A673 (cell line): ENCODE data around the gene HNF4A. TPM values are rescaled to one million over a fixed set of nuclear protein-coding genes. Genes with fewer than 3 reads are reported as not detected.

Experiments used
- BruUV-seq: library from RNA; stranded (reverse); fragments of 400-500 nt; replicated peaks from 2 replicates; lab custom pipeline; 2021; lab: Mats Ljungman, UMichigan
- CTCF ChIA-PET: fragments of 300-600 bp; sonication (Branson Sonifier 250); formaldehyde crosslinking; loops from one replicate; lab custom pipeline; 2022; ENCODE audit warnings: antibody characterized with exemption; lab: Charles Lee
- POLR2A ChIA-PET: fragments of 300-600 bp; sonication (Branson Sonifier 250); formaldehyde crosslinking; loops from one replicate; lab custom pipeline; 2022; ENCODE audit warnings: antibody characterized with exemption; ENCODE audit not compliant: low non-redundant PET; lab: Charles Lee
- DNase-seq: peaks from one replicate; pipeline ENCODE4 v3.0.0-alpha.2; 2015; ENCODE audit warnings: low spot score
- H3K27ac ChIP-seq: fragments of 200-600 bp; sonication (generic); 2 replicates; pipeline ENCODE4 v1.5.1; 2016; ENCODE audit warnings: mixed run types, low read depth, mild to moderate bottlenecking, mixed read lengths, antibody characterized with exemption, low read length; ENCODE audit not compliant: poor library complexity, severe bottlenecking
- H3K27me3 ChIP-seq: fragments of 200-600 bp; sonication (generic); replicated peaks from 2 replicates; pipeline ENCODE4 v1.6.1; 2017; ENCODE audit warnings: mixed run types, low read depth, mild to moderate bottlenecking, mixed read lengths, antibody characterized with exemption, low read length; ENCODE audit not compliant: insufficient read depth, poor library complexity
- H3K36me3 ChIP-seq: fragments of 200-600 bp; sonication (generic); 2 replicates; pipeline ENCODE4 v1.6.1; 2016; ENCODE audit warnings: mixed run types, mild to moderate bottlenecking, mixed read lengths, antibody characterized with exemption, low read length; ENCODE audit not compliant: insufficient read depth, poor library complexity, severe bottlenecking
- H3K4me1 ChIP-seq: fragments of 200-600 bp; sonication (generic); 2 replicates; pipeline ENCODE4 v1.6.1; 2017; ENCODE audit warnings: mixed run types, mild to moderate bottlenecking, mixed read lengths, antibody characterized with exemption, low read length; ENCODE audit not compliant: insufficient read depth, poor library complexity, severe bottlenecking
- H3K4me3 ChIP-seq: fragments of 200-600 bp; sonication (generic); 2 replicates; pipeline ENCODE4 v1.5.1; 2016; ENCODE audit warnings: low read depth, mixed run types, mild to moderate bottlenecking, mixed read lengths, low read length; ENCODE audit not compliant: poor library complexity, severe bottlenecking
- H3K9me3 ChIP-seq: fragments of 200-600 bp; sonication (generic); 2 replicates; pipeline ENCODE4 v1.6.1; 2016; ENCODE audit warnings: mixed run types, low read depth, mild to moderate bottlenecking, mixed read lengths, antibody characterized with exemption, low read length; ENCODE audit not compliant: poor library complexity, severe bottlenecking
- EZH2 ChIP-seq: fragments of 200-600 bp; sonication (generic); IDR thresholded peaks from 2 replicates; pipeline ENCODE4 v1.6.1; 2017; ENCODE audit warnings: borderline replicate concordance, low read depth, mild to moderate bottlenecking, mixed read lengths, antibody characterized with exemption, low read length; ENCODE audit not compliant: poor library complexity, severe bottlenecking
- intact Hi-C: fragments of 100-400 bp; cut with micrococcal nuclease; formaldehyde crosslinking; loops from one replicate; pipeline ENCODE4 v1.10.0; 2022; ENCODE audit not compliant: unreplicated experiment
- total RNA-seq: library from RNA; stranded (reverse); gene quantifications from 2 replicates; pipeline ENCODE4 v1.2.3, GENCODE V29; 2021
- TF ChIP-seq, protein P1 (sequence below): fragments of 300-800, 200-600 bp; sonication (generic); conservative IDR thresholded peaks from 2 replicates; pipeline ENCODE4 v1.5.1; 2017; ENCODE audit warnings: low read depth, mild to moderate bottlenecking, antibody characterized with exemption, low read length, moderate library complexity, mixed read lengths

HNF4A gene
- total RNA-seq, 1 experiment from 2014 or later = not detected

DNA sequence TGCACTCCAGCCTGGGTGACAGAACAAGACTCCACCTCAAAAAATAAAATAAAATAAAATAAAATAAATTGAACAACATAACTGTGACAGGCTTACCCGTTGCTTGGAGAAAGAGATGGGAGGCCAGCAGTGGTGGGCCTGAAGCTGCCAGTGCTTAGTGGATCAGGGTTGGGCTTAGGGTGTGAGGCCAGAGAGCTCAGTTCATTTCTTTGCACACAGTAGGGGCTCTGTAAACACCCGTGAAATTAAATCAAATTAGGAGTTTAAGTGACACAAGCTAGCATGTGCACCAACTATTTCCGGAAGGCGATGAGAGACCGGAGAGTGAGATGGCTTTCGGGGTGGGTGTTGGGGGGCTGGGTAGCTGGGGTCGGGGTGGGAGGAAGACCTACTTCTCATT lies 94.4 kb downstream of the HNF4A start:
- ChIA-PET CTCF (interaction anchor here (0.6 kb wide), 1 partner anchor 1235 kb away, joined by 9 read pairs; no protein-coding TSS in a partner anchor), POLR2A (no interaction called here)
- Histone ChIP-seq H3K4me1 (no peaks in the 10 kb centered on the region), H3K9me3 (no peaks in the 10 kb centered on the region), H3K27me3 (no peaks in the 10 kb centered on the region), H3K4me3 (no peak overlapping the region), H3K36me3 (no peaks in the 10 kb centered on the region), H3K27ac (no peak overlapping the region)
- no peak for DNase-seq
- intact Hi-C loops = no loop called here
- TF ChIP-seq EZH2 = no peak
- TF ChIP-seq, protein P1, sequence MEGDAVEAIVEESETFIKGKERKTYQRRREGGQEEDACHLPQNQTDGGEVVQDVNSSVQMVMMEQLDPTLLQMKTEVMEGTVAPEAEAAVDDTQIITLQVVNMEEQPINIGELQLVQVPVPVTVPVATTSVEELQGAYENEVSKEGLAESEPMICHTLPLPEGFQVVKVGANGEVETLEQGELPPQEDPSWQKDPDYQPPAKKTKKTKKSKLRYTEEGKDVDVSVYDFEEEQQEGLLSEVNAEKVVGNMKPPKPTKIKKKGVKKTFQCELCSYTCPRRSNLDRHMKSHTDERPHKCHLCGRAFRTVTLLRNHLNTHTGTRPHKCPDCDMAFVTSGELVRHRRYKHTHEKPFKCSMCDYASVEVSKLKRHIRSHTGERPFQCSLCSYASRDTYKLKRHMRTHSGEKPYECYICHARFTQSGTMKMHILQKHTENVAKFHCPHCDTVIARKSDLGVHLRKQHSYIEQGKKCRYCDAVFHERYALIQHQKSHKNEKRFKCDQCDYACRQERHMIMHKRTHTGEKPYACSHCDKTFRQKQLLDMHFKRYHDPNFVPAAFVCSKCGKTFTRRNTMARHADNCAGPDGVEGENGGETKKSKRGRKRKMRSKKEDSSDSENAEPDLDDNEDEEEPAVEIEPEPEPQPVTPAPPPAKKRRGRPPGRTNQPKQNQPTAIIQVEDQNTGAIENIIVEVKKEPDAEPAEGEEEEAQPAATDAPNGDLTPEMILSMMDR = no peak
- BruUV-seq = no TSS peak

DNA sequence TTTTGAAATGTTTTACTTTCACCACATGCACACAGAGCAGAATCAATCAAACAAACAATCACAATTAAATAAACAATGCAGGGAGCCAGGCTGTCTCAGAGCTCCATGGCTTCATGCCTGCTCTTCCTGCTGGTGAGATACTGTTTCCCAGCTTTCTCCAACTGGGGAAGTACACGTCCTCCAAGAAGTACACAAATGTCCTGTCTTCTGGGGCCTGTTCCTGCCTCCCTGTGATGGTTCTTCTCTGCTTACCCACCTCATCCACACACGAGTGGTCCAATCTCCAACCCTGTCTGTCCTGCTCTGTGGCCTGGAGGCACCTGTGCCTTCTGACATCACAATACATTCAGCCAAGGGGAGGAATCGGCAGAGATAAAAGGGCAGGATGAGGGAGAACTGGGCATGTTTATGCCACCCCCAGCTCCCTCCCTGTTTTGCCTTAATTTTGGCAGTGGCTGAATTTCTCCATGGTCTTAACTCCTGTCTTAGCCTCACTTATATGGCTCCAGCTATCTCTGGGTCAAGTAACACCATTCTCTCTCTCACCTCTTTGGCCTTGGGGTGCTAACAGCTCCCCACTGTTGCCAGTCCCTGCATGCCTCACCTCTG lies 94.9 kb downstream of the HNF4A start:
- Histone ChIP-seq H3K9me3 (no peaks in the 10 kb centered on the region), H3K4me3 (no peak overlapping the region), H3K27ac (no peak overlapping the region), H3K27me3 (no peaks in the 10 kb centered on the region), H3K4me1 (no peaks in the 10 kb centered on the region), H3K36me3 (no peaks in the 10 kb centered on the region)
- BruUV-seq = no TSS peak
- DNase-seq = no peak
- CTCF ChIA-PET = interaction anchor here (0.6 kb wide), 1 partner anchor 1235 kb away, joined by 9 read pairs; no protein-coding TSS in a partner anchor
- intact Hi-C loops = no loop called here
- TF ChIP-seq EZH2 = no peak
- TF ChIP-seq, protein P1 = no peak
- POLR2A ChIA-PET = no interaction called here

DNA sequence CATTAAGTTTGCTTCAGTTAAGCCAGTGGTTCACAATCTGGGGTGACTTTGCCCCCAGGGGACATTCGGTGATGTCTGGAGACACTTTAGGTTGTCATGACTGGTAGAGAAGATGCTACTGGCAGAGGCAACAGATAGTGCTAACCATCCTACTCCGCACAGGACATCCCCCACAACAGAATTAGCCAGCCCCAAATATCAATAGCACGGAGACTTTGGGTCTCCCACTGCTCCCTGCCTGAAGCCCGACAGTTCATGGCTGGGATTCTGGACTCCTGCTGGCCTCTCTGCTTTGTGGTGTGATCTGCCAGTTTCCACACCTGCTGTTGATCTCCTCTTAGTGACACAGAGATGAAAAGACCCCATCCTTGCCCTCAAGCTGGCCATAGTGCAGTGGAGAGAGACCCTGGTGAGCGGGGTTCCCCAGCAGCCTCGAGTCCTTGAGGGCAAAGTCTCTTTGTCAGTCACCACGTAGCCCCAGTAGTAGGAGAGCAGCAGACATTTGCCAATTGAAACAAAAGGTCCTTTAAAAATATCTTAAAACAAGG lies 95.5 kb downstream of the HNF4A start:
- H3K36me3 ChIP-seq = no peaks in the 10 kb centered on the region
- no peaks in the 10 kb centered on the region for H3K4me1 ChIP-seq
- ChIA-PET CTCF (no interaction called here), POLR2A (no interaction called here)
- H3K27ac ChIP-seq = no peak overlapping the region
- intact Hi-C loops = no loop called here
- no peaks in the 10 kb centered on the region for H3K9me3 ChIP-seq
- BruUV-seq = no TSS peak
- H3K4me3 ChIP-seq = no peak overlapping the region
- no peak for DNase-seq
- TF ChIP-seq, protein P1 = no peak
- TF ChIP-seq EZH2 = no peak
- H3K27me3 ChIP-seq = no peaks in the 10 kb centered on the region
